MM.1S (cell line): ENCODE data around the gene PHF21A.
A peak's percentile ranks its signal among the peaks of the same experiment; 100 is the strongest.

ENCODE experiments used
- DNase-seq: peaks from one replicate; pipeline ENCODE4 v3.0.0-alpha.2; 2015
- H2AFZ ChIP-seq: fragments of 300-600 bp; sonication (generic); 2 replicates; pipeline ENCODE4 v1.6.0; 2016; ENCODE audit warnings: antibody characterized with exemption, low read length
- H3F3A ChIP-seq: fragments of 300-600 bp; sonication (generic); 2 replicates; pipeline ENCODE4 v1.6.1; 2016; ENCODE audit warnings: mild to moderate bottlenecking, antibody characterized with exemption, low read length, moderate library complexity, mixed read lengths; ENCODE audit not compliant: insufficient read depth
- H3K27ac ChIP-seq: fragments of 300-600 bp; sonication (generic); 2 replicates; pipeline ENCODE4 v1.5.1; 2016; ENCODE audit warnings: mild to moderate bottlenecking, low read length
- H3K27me3 ChIP-seq: fragments of 300-600 bp; sonication (generic); replicated peaks from 2 replicates; pipeline ENCODE4 v1.6.0; 2016; ENCODE audit warnings: low read length; ENCODE audit not compliant: insufficient read depth
- H3K36me3 ChIP-seq: fragments of 300-600 bp; sonication (generic); replicated peaks from 2 replicates; pipeline ENCODE4 v1.6.1; 2016; ENCODE audit warnings: mild to moderate bottlenecking, low read length, mixed read lengths; ENCODE audit not compliant: insufficient read depth
- H3K4me1 ChIP-seq: fragments of 300-600 bp; sonication (generic); 2 replicates; pipeline ENCODE4 v1.6.1; 2016; ENCODE audit warnings: low read length, mixed read lengths
- H3K4me2 ChIP-seq: fragments of 300-600 bp; sonication (generic); 2 replicates; pipeline ENCODE4 v1.6.0; 2016; ENCODE audit warnings: low read depth, low read length
- H3K4me3 ChIP-seq: fragments of 300-600 bp; sonication (generic); 2 replicates; pipeline ENCODE4 v1.5.1; 2016; ENCODE audit warnings: low read length, mixed read lengths
- H3K79me2 ChIP-seq: fragments of 300-600 bp; sonication (generic); 2 replicates; pipeline ENCODE4 v1.6.1; 2016; ENCODE audit warnings: mixed run types, low read length, mixed read lengths
- H3K9ac ChIP-seq: fragments of 300-600 bp; sonication (generic); 2 replicates; pipeline ENCODE4 v1.6.1; 2016; ENCODE audit warnings: low read length, mixed read lengths
- H3K9me2 ChIP-seq: fragments of 300-600 bp; sonication (generic); replicated peaks from 2 replicates; pipeline ENCODE4 v1.6.1; 2016; ENCODE audit warnings: mild to moderate bottlenecking, low read length, mixed read lengths; ENCODE audit not compliant: insufficient read depth
- H3K9me3 ChIP-seq: fragments of 300-600 bp; sonication (generic); replicated peaks from 2 replicates; pipeline ENCODE4 v1.6.1; 2016; ENCODE audit warnings: mild to moderate bottlenecking, low read length, mixed read lengths; ENCODE audit not compliant: insufficient read depth
- H4K20me1 ChIP-seq: fragments of 300-600 bp; sonication (generic); 2 replicates; pipeline ENCODE4 v1.6.1; 2016; ENCODE audit warnings: mild to moderate bottlenecking, low read length, moderate library complexity, mixed read lengths; ENCODE audit not compliant: insufficient read depth
- CTCF ChIP-seq: fragments of 300-600 bp; sonication (generic); IDR thresholded peaks from 2 replicates; pipeline ENCODE4 v1.5.1; 2016; ENCODE audit warnings: antibody characterized with exemption, low read length, mixed read lengths
- EZH2 ChIP-seq: fragments of 300-600 bp; sonication (generic); optimal IDR thresholded peaks from 2 replicates; pipeline ENCODE3; 2017; ENCODE audit warnings: low read depth, mild to moderate bottlenecking, antibody characterized with exemption, low read length, mixed read lengths
- EZH2phosphoT487 ChIP-seq: fragments of 300-600 bp; sonication (generic); IDR thresholded peaks from 2 replicates; pipeline ENCODE4 v1.6.1; 2018; ENCODE audit warnings: antibody characterized with exemption, low read length

PHF21A gene

GRCh38 chr11:45918962-45919675 is 202.1 kb downstream of the PHF21A start:
- Histone ChIP-seq H4K20me1 (no peaks in the 10 kb centered on the region), H3K9me3 (no peaks in the 10 kb centered on the region), H3K4me3 (peak overlapping the region; percentile 95), H3F3A (peaks cover 18% of the 10 kb centered on the region), H3K9me2 (no peaks in the 10 kb centered on the region), H3K4me1 (peaks cover 14% of the 10 kb centered on the region), H3K79me2 (peaks cover 22% of the 10 kb centered on the region), H3K9ac (no peak overlapping the region; the same call in 1 of the 2 replicates), H3K27ac (peak overlapping the region; percentile 88; the same call in 1 of the 2 replicates), H3K27me3 (peaks cover 7% of the 10 kb centered on the region; the same call in 1 of the 2 replicates), H3K36me3 (no peaks in the 10 kb centered on the region), H3K4me2 (peak overlapping the region; percentile 99; the same call in 1 of the 2 replicates), H2AFZ (peak overlapping the region; percentile 96)
- no peak for DNase-seq
- TF ChIP-seq EZH2 (no peak), EZH2phosphoT487 (no peak), CTCF (no peak)

- H3K4me2 ChIP-seq: peak overlapping the region; percentile 99
- H3K27me3 ChIP-seq: peaks cover 4% of the 10 kb centered on the region; the same call in 1 of the 2 replicates
- H4K20me1 ChIP-seq: no peaks in the 10 kb centered on the region
- H2AFZ ChIP-seq: peak overlapping the region; percentile 96
- TF ChIP-seq EZH2phosphoT487 (no peak), CTCF (no peak), EZH2 (no peak)
- H3K9me2 ChIP-seq: no peaks in the 10 kb centered on the region
- H3K4me3 ChIP-seq: peak overlapping the region; percentile 95
- H3K27ac ChIP-seq: peak overlapping the region; percentile 88; the same call in 1 of the 2 replicates
- peaks cover 18% of the 10 kb centered on the region for H3F3A ChIP-seq
- DNase-seq: peak; percentile 75
- H3K9me3 ChIP-seq: no peaks in the 10 kb centered on the region
- peak overlapping the region; percentile 85 for H3K9ac ChIP-seq
- peaks cover 14% of the 10 kb centered on the region for H3K4me1 ChIP-seq
- peaks cover 22% of the 10 kb centered on the region for H3K79me2 ChIP-seq
- no peaks in the 10 kb centered on the region for H3K36me3 ChIP-seq
Measured at GRCh38 chr11:45918331-45918941, 202.8 kb downstream of the PHF21A start.

- Histone ChIP-seq H3K4me1 (peaks cover 14% of the 10 kb centered on the region), H3K27me3 (no peaks in the 10 kb centered on the region), H3K4me3 (peak within 1 kb of the TSS; percentile 95), H3F3A (peaks cover 18% of the 10 kb centered on the region), H3K9me3 (no peaks in the 10 kb centered on the region), H3K4me2 (peak within 1 kb of the TSS; percentile 99), H3K27ac (peak within 1 kb of the TSS; percentile 88), H3K9ac (peak within 1 kb of the TSS; percentile 85), H4K20me1 (no peaks in the 10 kb centered on the region), H3K36me3 (no peaks in the 10 kb centered on the region), H2AFZ (peak within 1 kb of the TSS; percentile 96), H3K79me2 (peaks cover 22% of the 10 kb centered on the region), H3K9me2 (no peaks in the 10 kb centered on the region)
- TF ChIP-seq EZH2phosphoT487 (no peak), EZH2 (no peak), CTCF (no peak)
- DNase-seq: peak; percentile 97
Measured at GRCh38 chr11:45917623-45918330, 203.5 kb downstream of the PHF21A start, which contains the start of gene PEX16. Gene PEX16 (minus strand): TSS chr11:45917877. CDS start chr11:45917811, 66 bp downstream.
